Heart left ventricle (tissue), 16 donors: ENCODE results near the gene DUSP19. TPM values are rescaled to one million over a fixed set of nuclear protein-coding genes. Genes with fewer than 3 reads are reported as not detected.

Experiments
- ATAC-seq, 4 donors: fragments of 200-7000 bp; cut with Tn5 transposase; one replicate each; pipeline ENCODE4 v1.9.1; 2020 to 2022; ENCODE audit warnings: moderate library complexity in 4 of 4, mild to moderate bottlenecking in 3 of 4, moderate number of reproducible peaks in 1 of 4
- DNase-seq, 5 donors: peaks; one replicate each; pipeline ENCODE4 v3.0.0-alpha.2; 2020
- H3K27ac ChIP-seq, 12 donors: fragments of 200-600 bp; sonication (generic) in 4 of 12; one replicate each; pipeline versions ENCODE4 v1.5.0 to v1.8.0; 2016 to 2022; ENCODE audit warnings: mild to moderate bottlenecking in 2 of 12
- H3K27me3 ChIP-seq, 9 donors: fragments of 200-600 bp; sonication (generic) in 2 of 9; one replicate each; pipeline versions ENCODE4 v1.5.1 to v1.8.0; 2016 to 2022; ENCODE audit warnings: mild to moderate bottlenecking in 3 of 9
- H3K36me3 ChIP-seq, 9 donors: fragments of 200-600 bp; sonication (generic) in 2 of 9; one replicate each; pipeline versions ENCODE4 v1.5.0 to v1.8.0; 2018 to 2022; ENCODE audit warnings: mild to moderate bottlenecking in 2 of 9
- H3K4me1 ChIP-seq, 12 donors: fragments of 200-600 bp; sonication (generic) in 4 of 12; one replicate each; pipeline versions ENCODE4 v1.5.0 to v1.8.0; 2016 to 2022; ENCODE audit warnings: mild to moderate bottlenecking in 3 of 12
- H3K4me3 ChIP-seq, 12 donors: fragments of 200-600 bp; sonication (generic) in 4 of 12; one replicate each; pipeline versions ENCODE4 v1.5.0 to v1.8.0; 2017 to 2022; ENCODE audit warnings: mild to moderate bottlenecking in 9 of 12, moderate library complexity in 4 of 12
- H3K9me3 ChIP-seq, 12 donors: fragments of 200-600 bp; sonication (generic) in 4 of 12; one replicate each; pipeline versions ENCODE4 v1.5.0 to v1.8.0; 2016 to 2022; ENCODE audit warnings: mild to moderate bottlenecking in 1 of 12
- CTCF ChIP-seq, 12 donors: fragments of 200-600 bp; sonication (generic) in 4 of 12; IDR thresholded peaks; one replicate each; pipeline versions ENCODE4 v1.5.0 to v1.8.0; 2018 to 2022; ENCODE audit warnings: antibody characterized with exemption in 12 of 12, mild to moderate bottlenecking in 5 of 12
- POLR2A ChIP-seq, 2 donors: fragments of 450-650 bp; IDR thresholded peaks; one replicate each; pipeline ENCODE4 v1.6.1; 2017; ENCODE audit warnings: antibody characterized with exemption in 2 of 2, mild to moderate bottlenecking in 2 of 2, moderate library complexity in 2 of 2
- WGBS, 4 donors: extraction: QIAGEN DNeasy Blood & Tissue Kit in 2 of 4; methylation state at CpG; one replicate each; pipeline versions ENCODE4 v1.1.5 to v1.1.7; 2013 to 2018; 5-methylcytosine and 5-hydroxymethylcytosine counted together
- intact Hi-C, 10 donors: fragments of 100-400 bp; cut with DNase I; formaldehyde crosslinking; loops; one replicate each; pipeline versions ENCODE4 v1.11.1 to v1.14.2; 2022
- long read RNA-seq, 3 donors: library from polyadenylated mRNA; unstranded; transcript quantifications; one replicate each; pipeline ENCODE4 v2.0.0, GENCODE V29; 2020 to 2021
- polyA plus RNA-seq, 2 donors: library from polyadenylated mRNA; stranded (reverse); fragments of 200-250 nt; gene quantifications; one replicate each; pipeline ENCODE4 v1.2.3, GENCODE V29; 2013
- total RNA-seq, 9 donors: library from RNA; depleted of rRNA in 2 of 9; stranded (reverse); fragments of >200 nt in 2 of 9; fragmentation: NEBNext Ultra II Directional in 3 of 9; extraction: Animal tissue kit (Norgen Biotek cat#: 25700) in 3 of 9; gene quantifications; one replicate each; pipeline versions ENCODE4 v1.1.0 to v1.2.4, GENCODE V29; 2016 to 2023
- donor health status: ischemic (EF 13 %, LVEDD 7.1; RV severe dilation, severe dysfunction).
- donor health status: healthy with polysubstance abuse.
- donor health status: DM: no; HTN: yes; CAD: no.
- donor health status: DM: no; HTN: no; CAD: no.
- donor health status: ischemic (EF 25% LVEDD 6.9; RV normal size, moderate dysfunction).
- donor health status: ischemic (EF 25% LVEDD 5.7; RV mildly dilated, moderate dysfunction).
- donor health status: healthy.
- donor health status: DM: yes; HTN: yes; CAD: no.
- donor health status: ischemic (EF 35%, LVEDD 5.7; RV mildly dilated, moderate dysfunction).
- donor health status: nonischemic (EF 11% LVEDD 7.7; RV severe dilation, severe dysfunction).
- donor health status: DM: yes; HTN: yes; CAD: no.
- donor health status: PGD.
- donor health status: ischemic (EF 29% LVEDD 5.4; RV normal size, mild dysfunction).
- donor health status: nonischemic (EF 23%, LVEDD 6.1; RV moderate dilation, normal function).

DUSP19 gene
- total RNA-seq (10 to 100 TPM in 4 of 9 donors, 1 to 10 TPM in 5; 4.2 to 13.4 (median 9.3) TPM), polyA plus RNA-seq (1 to 10 TPM; 1.5 to 4.2 TPM)
- long read RNA-seq, donor 1, full-length matches to known transcripts = 17 of 19 reads
- long read RNA-seq, donor 1, partial matches to known transcripts = 1 of 19 reads
- long read RNA-seq, donor 1, other reads (novel, unspliced or antisense) = 1 of 19 reads
- long read RNA-seq, donor 2, full-length matches to known transcripts = 5 of 6 reads
- long read RNA-seq, donor 2, partial matches to known transcripts = 0 of 6 reads
- long read RNA-seq, donor 2, other reads (novel, unspliced or antisense) = 1 of 6 reads
- long read RNA-seq, donor 3, full-length matches to known transcripts = 9 of 12 reads
- long read RNA-seq, donor 3, partial matches to known transcripts = 0 of 12 reads
- long read RNA-seq, donor 3, other reads (novel, unspliced or antisense) = 3 of 12 reads

- TF ChIP-seq POLR2A (IDR thresholded peaks at IDR 0.05) = peak in 1 of 2 donors; percentile 88
- TF ChIP-seq CTCF (IDR thresholded peaks at IDR 0.05) = no peak
- DNase-seq (peak; percentile 73 to 90 (median 84)), ATAC-seq (peak; percentile 90 to 95 (median 93))
- H3K27me3 ChIP-seq = peaks cover 0 to 13% (median 0%) of the 10 kb centered on the region in 9 donors
- no peaks in the 10 kb centered on the region for H3K9me3 ChIP-seq
- H3K4me1 ChIP-seq = peaks cover 0 to 29% (median 9%) of the 10 kb centered on the region in 12 donors
- intact Hi-C loops = loop anchor here in 6 of 10 donors (1.0 to 5.0 kb wide), 6 partner anchors 40 to 46 kb away; partner anchors contain the start of genes NCKAP1 (in 5 of the 6) and NUP35 (in 5 of the 6)
- H3K36me3 ChIP-seq = no peaks in the 10 kb centered on the region
- peak within 1 kb of the TSS; percentile 64 to 95 (median 88) for H3K27ac ChIP-seq
- peak within 1 kb of the TSS; percentile 33 to 87 (median 70) for H3K4me3 ChIP-seq
- WGBS, 4 donors = 0 to 1% (median 0%) methylated on average over 19 to 20 of the region's 20 CpGs
Measured at GRCh38 chr2:183078464-183079138, at the start of gene DUSP19. DUSP19 (plus strand) TSS chr2:183078747; CDS start chr2:183078934, 187 bp downstream.

- DNase-seq (no peak), ATAC-seq (no peak)
- Histone ChIP-seq H3K4me3 (no peak overlapping the region), H3K4me1 (peaks cover 9 to 90% (median 53%) of the 10 kb centered on the region in 12 donors), H3K36me3 (no peaks in the 10 kb centered on the region), H3K27me3 (peaks cover 0 to 74% (median 0%) of the 10 kb centered on the region in 9 donors), H3K9me3 (no peaks in the 10 kb centered on the region), H3K27ac (peak overlapping the region in 1 of 12 donors; percentile 32)
- WGBS, 4 donors = 93 to 97% (median 94%) methylated on average over 2 of the region's 2 CpGs
- TF ChIP-seq POLR2A (IDR thresholded peaks at IDR 0.05) (no peak), CTCF (IDR thresholded peaks at IDR 0.05) (no peak)
- intact Hi-C loops = no loop called here
Measured at GRCh38 chr2:183029219-183029618, 49.3 kb upstream of the DUSP19 start.

GRCh38 chr2:183031911-183032794 is 46.4 kb upstream of the DUSP19 start:
- TF ChIP-seq POLR2A (IDR thresholded peaks at IDR 0.05) (no peak), CTCF (IDR thresholded peaks at IDR 0.05) (no peak)
- H3K4me1 ChIP-seq = peaks cover 21 to 95% (median 60%) of the 10 kb centered on the region in 12 donors
- H3K4me3 ChIP-seq = no peak overlapping the region
- H3K9me3 ChIP-seq = no peaks in the 10 kb centered on the region
- intact Hi-C loops = loop anchor here in 2 of 10 donors (10.0 kb wide), 2 partner anchors 47 to 93 kb away; partner anchors contain the start of gene NUP35 (in 1 of the 2)
- 85 to 90% (median 88%) methylated on average over 4 of the region's 4 CpGs for WGBS, 4 donors
- DNase-seq (no peak), ATAC-seq (no peak)
- H3K27ac ChIP-seq = peak overlapping the region in 6 of 12 donors; percentile 4 to 45 (median 28)
- no peaks in the 10 kb centered on the region for H3K36me3 ChIP-seq
- H3K27me3 ChIP-seq = peaks cover 0 to 83% (median 0%) of the 10 kb centered on the region in 9 donors
